WTC11 (cell line): ENCODE results near the gene SYPL2. TPM values are rescaled to one million over a fixed set of nuclear protein-coding genes. Genes with fewer than 3 reads are reported as not detected.

ENCODE experiments used
- ATAC-seq: fragments of 200-7000 bp; cut with Tn5 transposase; 2 replicates; pipeline ENCODE4 v1.10.0; 2021; ENCODE audit warnings: mild to moderate bottlenecking, moderate library complexity
- CTCF ChIA-PET: fragments of 300-600 bp; sonication (Branson Sonifier 250); formaldehyde crosslinking; loops from one replicate; lab custom pipeline; 2021; ENCODE audit warnings: antibody characterized with exemption; lab: Charles Lee
- POLR2A ChIA-PET: fragments of 350-600 bp; sonication (Branson Sonifier 250); formaldehyde crosslinking; loops from one replicate; lab custom pipeline; 2021; ENCODE audit warnings: antibody characterized with exemption; lab: Charles Lee
- DNase-seq: peaks from one replicate; pipeline ENCODE4 v3.0.0; 2021; ENCODE audit warnings: low spot score
- H3K27ac Mint-ChIP-seq: 2 replicates; pipeline ENCODE4 v1.8.0; 2021; ENCODE audit warnings: mixed read lengths
- H3K27me3 Mint-ChIP-seq: 2 replicates; pipeline ENCODE4 v1.8.0; 2021; ENCODE audit warnings: low read depth, mild to moderate bottlenecking, moderate library complexity, mixed read lengths
- H3K36me3 Mint-ChIP-seq: 2 replicates; pipeline ENCODE4 v1.8.0; 2021; ENCODE audit warnings: mixed read lengths
- H3K4me1 Mint-ChIP-seq: 2 replicates; pipeline ENCODE4 v1.8.0; 2022; ENCODE audit warnings: mixed read lengths
- H3K4me3 Mint-ChIP-seq: 2 replicates; pipeline ENCODE4 v1.8.0; 2021; ENCODE audit warnings: mild to moderate bottlenecking, moderate library complexity, mixed read lengths
- H3K9me3 Mint-ChIP-seq: 2 replicates; pipeline ENCODE4 v1.8.0; 2021; ENCODE audit warnings: mixed read lengths
- AR ChIP-seq: fragments of 250-450 bp; sonication (Bioruptor Pico); IDR thresholded peaks from 2 replicates; pipeline ENCODE4 v1.9.0; 2021; ENCODE audit warnings: mild to moderate bottlenecking
- NR1H2 ChIP-seq: sonication (generic); formaldehyde crosslinking; IDR thresholded peaks from 2 replicates; pipeline ENCODE4 v1.9.0; 2021; ENCODE audit warnings: mild to moderate bottlenecking, moderate library complexity, missing genetic modification reagents
- SMAD3 ChIP-seq: sonication (generic); formaldehyde crosslinking; IDR thresholded peaks from 2 replicates; pipeline ENCODE4 v1.8.0; 2022; ENCODE audit warnings: missing genetic modification reagents, mild to moderate bottlenecking, borderline replicate concordance
- SMAD4 ChIP-seq: sonication (generic); formaldehyde crosslinking; IDR thresholded peaks from 2 replicates; pipeline ENCODE4 v1.8.0; 2022; ENCODE audit warnings: mild to moderate bottlenecking, missing genetic modification reagents
- SOX15 ChIP-seq: fragments of 250-450 bp; sonication (Bioruptor Pico); IDR thresholded peaks from 2 replicates; pipeline ENCODE4 v1.9.0; 2021; ENCODE audit warnings: mild to moderate bottlenecking
- TEAD1 ChIP-seq: sonication (generic); formaldehyde crosslinking; IDR thresholded peaks from 2 replicates; pipeline ENCODE4 v1.8.0; 2022; ENCODE audit warnings: mild to moderate bottlenecking, missing genetic modification reagents
- TEAD4 ChIP-seq: sonication (generic); formaldehyde crosslinking; IDR thresholded peaks from 2 replicates; pipeline ENCODE4 v1.8.0; 2022; ENCODE audit warnings: mild to moderate bottlenecking, missing genetic modification reagents
- ZNF396 ChIP-seq: fragments of 250-450 bp; sonication (Bioruptor Pico); IDR thresholded peaks from 2 replicates; pipeline ENCODE4 v1.8.0; 2021; ENCODE audit warnings: mild to moderate bottlenecking, moderate library complexity, borderline replicate concordance
- ZNF532 ChIP-seq: fragments of 250-450 bp; sonication (Bioruptor Pico); IDR thresholded peaks from 2 replicates; pipeline ENCODE4 v1.9.0; 2021; ENCODE audit warnings: mild to moderate bottlenecking, borderline replicate concordance
- total RNA-seq: library from RNA; stranded (reverse); gene quantifications from 3 replicates; pipeline ENCODE4 v1.2.3, GENCODE V29; 2021
- TF ChIP-seq, protein P1 (sequence below): sonication (generic); formaldehyde crosslinking; IDR thresholded peaks from 2 replicates; pipeline ENCODE4 v1.8.1; 2022; ENCODE audit warnings: missing genetic modification reagents, borderline replicate concordance
- TF ChIP-seq, protein P2 (sequence below): fragments of 250-450 bp; sonication (Bioruptor Pico); conservative IDR thresholded peaks from 2 replicates; pipeline ENCODE4 v1.9.0; 2021; ENCODE audit warnings: mild to moderate bottlenecking
- TF ChIP-seq, protein P3 (sequence below): sonication (generic); formaldehyde crosslinking; IDR thresholded peaks from 2 replicates; pipeline ENCODE4 v1.8.1; 2023; ENCODE audit warnings: mild to moderate bottlenecking, missing genetic modification reagents
- TF ChIP-seq, protein P4 (sequence below): sonication (generic); formaldehyde crosslinking; IDR thresholded peaks from 2 replicates; pipeline ENCODE4 v1.8.0; 2022; ENCODE audit warnings: mild to moderate bottlenecking, missing genetic modification reagents
- TF ChIP-seq, protein P5 (sequence below): sonication (generic); formaldehyde crosslinking; IDR thresholded peaks from 2 replicates; pipeline ENCODE4 v1.8.0; 2022; ENCODE audit warnings: missing genetic modification reagents

Gene SYPL2
- total RNA-seq, 1 experiment from 2014 or later: 3.7 TPM

DNA sequence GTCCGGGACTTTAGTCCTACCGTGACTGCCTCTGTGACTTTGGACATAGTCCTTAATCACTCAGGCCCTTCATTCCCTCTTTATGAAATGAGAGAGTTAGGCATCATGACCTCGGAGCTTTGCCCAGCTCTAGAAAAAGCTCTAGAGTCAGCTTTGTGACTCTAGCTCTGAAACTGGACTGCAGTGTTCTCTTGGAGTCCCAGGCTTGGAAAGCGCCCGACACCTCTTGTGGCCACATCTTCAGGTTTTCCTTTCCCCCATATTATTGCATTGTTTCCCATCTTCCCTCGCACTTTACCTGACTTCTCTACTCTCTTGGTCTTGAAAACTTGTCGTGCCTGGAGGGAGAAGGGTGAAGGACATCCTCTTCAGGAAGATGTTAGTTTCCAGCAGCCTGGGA, 55.7 kb downstream of the SYPL2 start (continued):
- TF ChIP-seq AR (CRISPR knock-in tag) (no peak), TEAD1 (CRISPR knock-in tag) (no peak), SOX15 (no peak)
- TF ChIP-seq, protein P1, sequence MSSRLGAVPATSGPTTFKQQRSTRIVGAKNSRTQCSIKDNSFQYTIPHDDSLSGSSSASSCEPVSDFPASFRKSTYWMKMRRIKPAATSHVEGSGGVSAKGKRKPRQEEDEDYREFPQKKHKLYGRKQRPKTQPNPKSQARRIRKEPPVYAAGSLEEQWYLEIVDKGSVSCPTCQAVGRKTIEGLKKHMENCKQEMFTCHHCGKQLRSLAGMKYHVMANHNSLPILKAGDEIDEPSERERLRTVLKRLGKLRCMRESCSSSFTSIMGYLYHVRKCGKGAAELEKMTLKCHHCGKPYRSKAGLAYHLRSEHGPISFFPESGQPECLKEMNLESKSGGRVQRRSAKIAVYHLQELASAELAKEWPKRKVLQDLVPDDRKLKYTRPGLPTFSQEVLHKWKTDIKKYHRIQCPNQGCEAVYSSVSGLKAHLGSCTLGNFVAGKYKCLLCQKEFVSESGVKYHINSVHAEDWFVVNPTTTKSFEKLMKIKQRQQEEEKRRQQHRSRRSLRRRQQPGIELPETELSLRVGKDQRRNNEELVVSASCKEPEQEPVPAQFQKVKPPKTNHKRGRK (CRISPR knock-in tag): no peak

- peaks cover 6% of the 10 kb centered on the region for H3K27me3 Mint-ChIP-seq
- ChIA-PET CTCF (interaction anchor here (0.5 to 3.7 kb wide), 2 partner anchors 9 to 10 kb away, joined by 4 to 14 read pairs; no protein-coding TSS in a partner anchor), POLR2A (no interaction called here)
- DNase-seq (no peak), ATAC-seq (no peak)
- H3K36me3 Mint-ChIP-seq: no peaks in the 10 kb centered on the region
- no peaks in the 10 kb centered on the region for H3K4me1 Mint-ChIP-seq
- H3K4me3 Mint-ChIP-seq: no peak overlapping the region
- peaks cover 7% of the 10 kb centered on the region for H3K9me3 Mint-ChIP-seq
- no peak overlapping the region for H3K27ac Mint-ChIP-seq
- TF ChIP-seq AR (CRISPR knock-in tag) (no peak), TEAD4 (no peak), SMAD3 (CRISPR knock-in tag) (no peak), NR1H2 (CRISPR knock-in tag) (no peak), ZNF532 (CRISPR knock-in tag) (no peak), ZNF396 (CRISPR knock-in tag) (no peak), SMAD4 (CRISPR knock-in tag) (no peak)
- TF ChIP-seq, protein P2, sequence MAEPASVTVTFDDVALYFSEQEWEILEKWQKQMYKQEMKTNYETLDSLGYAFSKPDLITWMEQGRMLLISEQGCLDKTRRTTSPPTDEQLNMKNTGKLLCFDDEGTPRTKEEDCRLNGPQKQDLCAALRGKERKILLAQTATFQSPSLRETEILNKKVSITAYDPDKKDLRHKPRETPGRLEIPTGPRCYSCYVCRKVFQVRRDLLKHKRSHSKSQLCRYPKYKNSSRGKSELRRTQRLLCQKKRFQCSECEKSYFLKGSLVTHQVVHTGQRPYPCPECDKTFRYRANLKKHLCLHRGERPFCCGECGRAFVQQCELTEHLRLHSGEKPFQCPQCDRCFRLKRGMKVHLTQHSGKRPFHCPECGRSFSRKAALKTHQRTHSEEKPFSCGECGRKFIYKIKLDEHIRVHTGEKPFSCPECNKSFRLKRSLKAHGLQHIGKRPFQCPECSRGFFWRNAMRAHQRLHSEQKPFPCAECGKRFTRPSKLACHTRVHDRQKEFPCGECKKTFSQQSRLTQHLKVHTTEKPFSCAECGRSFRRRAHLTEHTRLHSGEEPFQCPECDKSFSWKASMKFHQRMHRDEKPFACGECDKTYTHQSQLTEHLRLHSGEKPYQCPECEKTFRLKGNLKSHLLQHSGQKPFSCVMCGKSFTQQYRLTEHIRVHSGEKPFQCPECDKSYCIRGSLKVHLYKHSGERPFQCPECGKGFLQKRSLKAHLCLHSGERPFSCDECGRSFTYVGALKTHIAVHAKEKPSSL (CRISPR knock-in tag): no peak
- TF ChIP-seq, protein P3, sequence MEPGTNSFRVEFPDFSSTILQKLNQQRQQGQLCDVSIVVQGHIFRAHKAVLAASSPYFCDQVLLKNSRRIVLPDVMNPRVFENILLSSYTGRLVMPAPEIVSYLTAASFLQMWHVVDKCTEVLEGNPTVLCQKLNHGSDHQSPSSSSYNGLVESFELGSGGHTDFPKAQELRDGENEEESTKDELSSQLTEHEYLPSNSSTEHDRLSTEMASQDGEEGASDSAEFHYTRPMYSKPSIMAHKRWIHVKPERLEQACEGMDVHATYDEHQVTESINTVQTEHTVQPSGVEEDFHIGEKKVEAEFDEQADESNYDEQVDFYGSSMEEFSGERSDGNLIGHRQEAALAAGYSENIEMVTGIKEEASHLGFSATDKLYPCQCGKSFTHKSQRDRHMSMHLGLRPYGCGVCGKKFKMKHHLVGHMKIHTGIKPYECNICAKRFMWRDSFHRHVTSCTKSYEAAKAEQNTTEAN (CRISPR knock-in tag): no peak
- TF ChIP-seq, protein P4, sequence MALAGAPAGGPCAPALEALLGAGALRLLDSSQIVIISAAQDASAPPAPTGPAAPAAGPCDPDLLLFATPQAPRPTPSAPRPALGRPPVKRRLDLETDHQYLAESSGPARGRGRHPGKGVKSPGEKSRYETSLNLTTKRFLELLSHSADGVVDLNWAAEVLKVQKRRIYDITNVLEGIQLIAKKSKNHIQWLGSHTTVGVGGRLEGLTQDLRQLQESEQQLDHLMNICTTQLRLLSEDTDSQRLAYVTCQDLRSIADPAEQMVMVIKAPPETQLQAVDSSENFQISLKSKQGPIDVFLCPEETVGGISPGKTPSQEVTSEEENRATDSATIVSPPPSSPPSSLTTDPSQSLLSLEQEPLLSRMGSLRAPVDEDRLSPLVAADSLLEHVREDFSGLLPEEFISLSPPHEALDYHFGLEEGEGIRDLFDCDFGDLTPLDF (CRISPR knock-in tag): no peak
- TF ChIP-seq, protein P5, sequence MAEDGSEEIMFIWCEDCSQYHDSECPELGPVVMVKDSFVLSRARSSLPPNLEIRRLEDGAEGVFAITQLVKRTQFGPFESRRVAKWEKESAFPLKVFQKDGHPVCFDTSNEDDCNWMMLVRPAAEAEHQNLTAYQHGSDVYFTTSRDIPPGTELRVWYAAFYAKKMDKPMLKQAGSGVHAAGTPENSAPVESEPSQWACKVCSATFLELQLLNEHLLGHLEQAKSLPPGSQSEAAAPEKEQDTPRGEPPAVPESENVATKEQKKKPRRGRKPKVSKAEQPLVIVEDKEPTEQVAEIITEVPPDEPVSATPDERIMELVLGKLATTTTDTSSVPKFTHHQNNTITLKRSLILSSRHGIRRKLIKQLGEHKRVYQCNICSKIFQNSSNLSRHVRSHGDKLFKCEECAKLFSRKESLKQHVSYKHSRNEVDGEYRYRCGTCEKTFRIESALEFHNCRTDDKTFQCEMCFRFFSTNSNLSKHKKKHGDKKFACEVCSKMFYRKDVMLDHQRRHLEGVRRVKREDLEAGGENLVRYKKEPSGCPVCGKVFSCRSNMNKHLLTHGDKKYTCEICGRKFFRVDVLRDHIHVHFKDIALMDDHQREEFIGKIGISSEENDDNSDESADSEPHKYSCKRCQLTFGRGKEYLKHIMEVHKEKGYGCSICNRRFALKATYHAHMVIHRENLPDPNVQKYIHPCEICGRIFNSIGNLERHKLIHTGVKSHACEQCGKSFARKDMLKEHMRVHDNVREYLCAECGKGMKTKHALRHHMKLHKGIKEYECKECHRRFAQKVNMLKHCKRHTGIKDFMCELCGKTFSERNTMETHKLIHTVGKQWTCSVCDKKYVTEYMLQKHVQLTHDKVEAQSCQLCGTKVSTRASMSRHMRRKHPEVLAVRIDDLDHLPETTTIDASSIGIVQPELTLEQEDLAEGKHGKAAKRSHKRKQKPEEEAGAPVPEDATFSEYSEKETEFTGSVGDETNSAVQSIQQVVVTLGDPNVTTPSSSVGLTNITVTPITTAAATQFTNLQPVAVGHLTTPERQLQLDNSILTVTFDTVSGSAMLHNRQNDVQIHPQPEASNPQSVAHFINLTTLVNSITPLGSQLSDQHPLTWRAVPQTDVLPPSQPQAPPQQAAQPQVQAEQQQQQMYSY (CRISPR knock-in tag): no peak
Measured at GRCh38 chr1:109523706-109524105, 57.4 kb downstream of the SYPL2 start.
